HTERT RPE-1 (cell line): ENCODE measurements around the gene GALNS.

Experiments used
- in situ Hi-C: fragments of 300-500 bp; cut with MboI; formaldehyde crosslinking; loops from 4 replicates; pipeline ENCODE4 v1.14.3; 2020; ENCODE audit warnings: low sequenced_read_pairs

GALNS gene

GRCh38 chr16:88877564-88878289 is 21.0 kb upstream of the GALNS start:
- in situ Hi-C loops, result no loop called here

DNA sequence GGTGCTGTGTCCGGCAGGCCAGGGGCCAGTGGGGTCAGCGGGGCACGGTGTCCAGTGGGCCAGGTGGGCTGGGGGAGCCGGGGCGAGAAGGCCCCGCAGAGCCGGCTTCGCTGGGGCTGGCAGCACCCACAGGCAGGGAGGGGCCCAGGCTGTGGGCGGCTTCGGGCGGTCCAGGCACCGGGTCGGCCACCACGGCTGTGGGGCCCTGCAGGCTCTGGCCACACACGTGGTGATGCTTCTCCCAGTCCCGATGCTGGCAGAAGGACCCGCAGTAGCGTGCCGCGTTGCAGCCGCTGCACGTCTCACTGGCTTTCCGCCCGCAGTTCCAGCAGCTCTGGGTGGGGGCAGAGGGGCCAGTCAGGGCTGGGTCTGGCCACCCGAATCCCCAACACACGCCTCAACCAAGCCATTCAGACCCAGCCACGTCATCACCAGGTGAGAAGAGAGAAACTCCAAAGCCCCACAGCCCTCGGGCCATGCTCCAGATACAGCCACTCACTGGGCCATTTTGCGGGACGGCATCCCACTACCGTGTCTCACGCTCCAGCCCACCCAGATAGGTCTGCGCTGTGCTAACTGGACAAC is 20.3 kb upstream of the GALNS start:
- in situ Hi-C loops, result no loop called here

DNA sequence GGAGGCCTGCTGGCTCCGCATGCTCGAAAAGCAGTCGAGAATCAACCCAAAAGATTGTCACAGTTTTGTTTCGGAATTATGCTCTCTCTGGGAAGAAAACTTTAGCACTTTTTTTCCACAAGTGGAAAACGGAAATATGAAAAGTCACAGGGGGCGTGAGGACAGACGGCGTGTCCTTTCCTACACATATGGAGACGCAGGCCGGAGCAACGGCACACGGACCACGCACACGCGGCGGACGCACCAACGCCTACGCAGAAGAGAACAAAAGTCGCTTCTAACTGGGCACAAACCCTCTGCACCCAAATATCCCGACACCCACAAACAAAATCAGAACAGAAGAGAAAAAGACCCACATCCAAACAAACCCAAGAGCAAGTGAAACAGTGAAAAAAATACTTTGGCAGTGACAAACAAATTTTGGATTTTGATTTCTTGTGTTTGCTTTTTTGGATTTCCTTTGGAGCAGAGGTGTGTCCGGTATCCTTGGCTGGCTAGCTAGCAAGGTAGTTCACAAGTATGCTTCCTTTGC is 19.0 kb upstream of the GALNS start:
- in situ Hi-C loops, result no loop called here

GRCh38 chr16:88874938-88875599 is 18.3 kb upstream of the GALNS start:
- in situ Hi-C loops, result no loop called here

GRCh38 chr16:88872650-88873331 is 16.0 kb upstream of the GALNS start:
- in situ Hi-C loops, result no loop called here

GRCh38 chr16:88871730-88872416 is 15.1 kb upstream of the GALNS start:
- in situ Hi-C loops, result no loop called here

DNA sequence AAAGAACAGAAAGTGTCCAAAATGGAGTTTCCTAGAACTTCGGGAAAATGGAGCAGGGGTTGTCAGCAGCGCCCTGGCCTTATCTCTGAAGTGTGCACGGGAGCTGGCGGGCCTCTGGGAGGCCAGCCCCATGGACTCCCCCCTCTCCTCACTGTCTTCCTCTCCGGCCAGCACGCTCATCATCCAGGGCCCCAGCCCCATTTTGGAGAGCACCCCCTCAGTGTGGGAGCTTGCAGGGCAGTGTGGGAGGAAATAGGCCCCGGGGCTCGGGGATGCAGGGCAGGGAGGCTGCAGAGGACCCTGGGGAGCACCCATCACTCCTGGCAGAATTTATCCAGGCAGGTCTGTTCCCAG is 14.6 kb upstream of the GALNS start:
- in situ Hi-C loops, result no loop called here

DNA sequence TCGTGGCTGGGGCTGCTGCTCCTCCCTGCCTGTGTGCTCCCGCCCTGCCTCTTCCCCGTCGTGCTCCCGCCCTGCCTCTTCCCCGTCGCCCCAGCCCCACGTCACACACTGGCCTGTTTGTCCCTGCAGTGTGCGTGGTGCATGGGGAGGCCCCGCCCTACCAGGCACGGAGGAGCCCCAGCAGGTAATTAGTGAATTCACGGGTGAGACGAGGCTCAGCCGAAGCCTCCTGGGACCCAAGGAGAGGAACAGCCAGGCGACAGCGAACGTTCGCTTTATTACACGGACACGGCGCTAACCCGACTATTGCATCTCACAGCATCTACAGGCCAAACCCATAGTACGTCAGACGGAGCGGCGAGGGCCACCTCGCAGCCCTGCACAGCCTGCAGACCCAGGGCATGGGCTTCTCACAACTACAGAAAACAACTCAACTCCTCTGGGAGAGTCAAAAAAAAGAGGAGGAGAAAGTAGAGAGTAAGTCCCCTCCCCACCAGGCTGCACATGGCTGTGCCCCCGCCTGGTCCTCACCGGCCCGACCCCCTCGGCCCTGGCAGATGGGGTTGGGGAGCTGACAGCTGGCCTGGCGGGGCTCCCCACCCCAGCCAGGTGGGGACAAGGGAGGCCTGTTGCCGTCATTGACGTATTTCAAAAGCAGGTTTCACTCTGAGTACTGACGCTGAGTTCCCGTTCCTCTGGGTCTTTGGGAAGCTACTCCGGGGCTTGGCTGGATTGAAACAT is 14.0 kb upstream of the GALNS start:
- in situ Hi-C loops, result no loop called here

GRCh38 chr16:88869673-88869980 is 12.9 kb upstream of the GALNS start:
- in situ Hi-C loops, result no loop called here

DNA sequence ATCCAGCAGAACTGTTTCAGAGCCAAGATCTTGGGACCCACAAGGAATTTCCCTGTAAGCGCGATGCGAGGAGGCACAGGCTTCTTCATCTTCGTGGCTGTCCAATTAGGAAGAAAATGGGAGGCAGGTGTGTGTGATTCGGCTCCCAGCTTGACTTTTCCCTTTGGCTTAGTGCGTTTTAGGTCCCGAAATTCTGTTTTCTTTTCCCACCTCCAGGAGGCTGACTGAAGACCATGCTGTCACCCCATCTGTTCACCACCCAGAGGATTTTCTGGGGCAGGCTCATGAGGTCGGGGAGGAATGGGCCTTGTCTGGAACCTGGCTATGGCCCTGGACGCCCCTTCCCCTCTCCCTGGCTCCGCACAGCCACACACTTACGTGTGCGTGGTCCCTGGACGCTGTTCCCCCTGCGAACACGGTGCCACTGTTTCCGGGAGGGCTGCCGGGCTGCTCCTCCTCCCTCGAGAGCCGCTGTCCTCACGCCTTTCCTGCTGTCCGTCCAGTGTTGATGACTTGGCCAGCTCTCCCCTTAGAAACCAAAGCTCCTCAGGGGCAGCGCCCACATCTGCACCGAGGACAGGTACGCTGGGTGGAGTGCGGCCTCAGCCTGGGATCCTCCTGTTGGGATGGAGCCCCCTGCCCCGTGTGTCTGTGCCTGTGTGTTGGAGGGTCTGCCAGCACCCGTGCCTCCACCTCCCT is 12.4 kb upstream of the GALNS start:
- in situ Hi-C loops, result no loop called here

DNA sequence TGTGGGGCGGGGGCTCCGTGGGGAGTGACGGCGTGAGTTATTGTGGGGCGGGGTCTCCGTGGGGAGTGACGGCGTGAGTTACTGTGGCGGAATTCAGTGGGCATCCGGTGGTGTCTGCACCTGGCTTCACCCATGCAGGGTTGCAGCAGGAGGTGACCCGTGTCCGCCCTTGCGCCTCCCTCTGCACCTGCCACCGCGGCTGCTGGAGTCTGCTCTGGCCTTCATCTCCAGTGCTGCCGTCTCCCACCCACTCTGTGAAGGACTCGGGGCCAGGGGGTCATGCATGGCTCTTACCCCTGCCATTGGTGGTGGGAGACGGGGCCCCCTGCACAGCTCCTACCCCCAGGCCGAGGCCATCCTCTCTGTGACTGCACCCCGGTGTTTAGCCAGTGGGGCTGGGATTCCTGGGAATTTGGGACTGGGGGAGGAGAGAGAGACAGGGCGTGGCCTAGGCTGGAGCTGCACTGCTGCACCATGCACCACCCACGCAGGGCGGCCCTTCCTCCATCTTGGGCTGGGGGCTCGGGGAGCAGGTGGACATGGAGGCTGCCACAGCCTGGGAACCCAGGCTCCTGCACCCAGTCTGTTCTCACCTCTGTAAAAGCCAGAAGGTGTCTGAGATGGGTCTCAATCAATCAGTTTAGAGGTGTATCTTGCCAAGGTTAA is 11.0 kb upstream of the GALNS start:
- in situ Hi-C loops, result no loop called here

DNA sequence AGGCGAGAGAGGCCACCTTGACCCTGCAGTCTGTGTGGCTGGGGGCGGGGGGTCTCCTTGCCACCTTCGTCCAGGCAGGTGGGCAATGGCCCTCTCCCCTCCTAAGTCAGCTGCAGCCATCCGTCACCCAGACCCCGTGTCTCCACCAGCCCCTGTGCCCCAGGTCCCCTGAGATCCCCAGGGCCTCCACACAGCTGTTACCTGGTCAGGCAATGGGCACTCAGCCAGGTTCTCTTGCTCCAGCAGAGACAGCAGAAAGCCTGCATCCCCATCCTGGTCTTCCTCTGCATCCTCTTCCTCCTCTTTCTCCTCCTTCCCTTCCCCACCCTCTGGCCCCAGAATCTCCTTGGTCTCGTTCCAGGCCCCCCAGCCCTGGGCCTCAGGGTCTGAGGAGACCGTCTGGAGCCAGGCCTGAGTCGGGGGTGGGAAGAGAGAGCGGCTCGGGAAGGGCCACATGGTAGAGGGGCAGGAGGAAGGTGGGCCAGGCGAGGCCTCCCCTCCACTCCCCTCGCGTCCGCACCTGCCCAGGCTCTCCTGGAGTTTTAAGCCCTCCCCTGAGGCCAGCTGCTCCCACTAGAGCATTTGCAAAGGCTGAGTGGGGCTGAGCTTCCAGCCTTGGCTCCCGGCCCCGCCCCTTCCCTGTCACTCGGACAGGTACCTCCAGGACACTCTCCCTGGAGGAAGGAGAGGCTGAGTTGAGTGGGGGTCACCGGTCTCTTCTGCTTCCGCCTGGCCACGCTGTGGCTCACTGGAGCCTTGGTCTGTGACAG is 9.6 kb upstream of the GALNS start, which contains the start of gene PABPN1L:
Gene PABPN1L (minus strand): TSS at position 510 of the 770 bp plus-strand sequence. CDS start 54 bp downstream, at position 456.
- in situ Hi-C loops, result no loop called here

DNA sequence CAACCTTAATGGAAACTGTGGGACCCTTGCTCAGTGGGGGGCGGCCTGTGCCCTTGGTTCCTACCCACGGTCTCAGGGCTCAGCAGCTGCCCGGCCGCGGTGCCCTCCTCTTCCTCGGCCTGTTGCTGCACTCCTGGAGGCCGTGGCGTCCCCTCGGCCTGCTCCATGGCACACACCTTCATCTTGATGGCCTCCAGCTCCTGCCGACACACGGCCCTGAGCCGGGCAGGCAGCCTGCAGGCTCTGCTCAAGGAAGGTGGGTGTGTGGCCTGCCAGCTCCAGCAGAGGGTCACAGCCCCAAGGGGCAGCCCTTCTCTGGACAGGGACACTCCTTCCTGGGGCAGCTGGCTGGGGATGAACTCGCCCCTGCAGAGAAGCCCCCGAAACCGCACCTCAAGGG is 9.0 kb upstream of the GALNS start:
- in situ Hi-C loops, result no loop called here

- in situ Hi-C loops, result no loop called here
Observed at GRCh38 chr16:88865310-88865709, 8.6 kb upstream of the GALNS start.

GRCh38 chr16:88864521-88864920 is 7.8 kb upstream of the GALNS start:
- in situ Hi-C loops, result no loop called here

GRCh38 chr16:88864099-88864498 is 7.4 kb upstream of the GALNS start:
- in situ Hi-C loops, result no loop called here

DNA sequence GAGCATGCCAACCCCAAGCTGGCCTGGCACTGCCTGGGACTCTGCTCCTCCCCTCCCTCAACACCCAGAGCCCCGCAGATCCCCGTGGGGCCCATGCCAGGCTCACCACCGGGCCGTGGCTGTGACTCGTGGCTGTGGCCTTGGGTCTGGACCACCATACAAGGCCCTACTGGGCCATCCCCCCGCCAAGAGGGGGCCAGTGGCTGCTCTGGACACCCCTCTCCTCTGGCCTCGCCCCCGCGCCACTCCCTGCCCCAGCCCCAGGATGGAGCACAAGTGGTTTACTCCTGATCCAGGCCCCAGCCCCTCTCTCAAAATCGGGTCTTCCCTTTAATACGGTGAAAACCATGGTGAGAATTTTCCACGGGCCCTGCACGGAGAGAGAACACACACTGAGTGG is 6.7 kb upstream of the GALNS start:
- in situ Hi-C loops, result no loop called here

GRCh38 chr16:88862968-88863367 is 6.2 kb upstream of the GALNS start:
- in situ Hi-C loops, result no loop called here
